A204.1 (cell line): ENCODE data around the gene ALPK3.

Source experiments
- FAIRE-seq: peaks from 2 replicates; lab custom pipeline; 2012; peaks lifted over from hg19 to GRCh38; lab: Jason Lieb, UNC

ALPK3 gene

DNA sequence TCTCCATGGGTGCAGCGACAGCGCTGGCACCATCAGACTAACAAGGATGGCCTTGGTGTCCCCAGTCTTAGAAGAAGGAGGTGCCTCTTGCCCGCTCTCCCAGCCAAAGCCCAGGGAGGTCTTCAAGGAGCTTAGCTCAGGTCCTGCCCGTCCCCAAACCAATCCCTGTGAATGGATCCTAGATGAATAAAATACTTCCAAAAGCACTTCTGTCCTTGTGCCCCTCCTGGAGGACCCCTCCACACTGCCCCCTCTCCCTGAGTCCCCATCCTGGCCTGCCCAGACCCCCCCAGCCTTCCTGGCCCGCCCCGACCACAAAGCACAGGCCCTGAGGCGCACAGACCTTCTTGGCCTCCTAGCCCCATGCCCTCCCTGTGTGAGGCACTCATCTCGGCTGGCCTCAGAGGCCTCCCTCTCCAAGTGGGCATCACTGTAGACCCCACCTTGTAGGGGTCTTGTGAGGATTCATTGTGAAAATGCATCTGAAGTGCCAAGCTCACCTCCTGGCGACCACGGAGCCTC, 75.7 kb downstream of the ALPK3 start:
- no peak for FAIRE-seq

DNA sequence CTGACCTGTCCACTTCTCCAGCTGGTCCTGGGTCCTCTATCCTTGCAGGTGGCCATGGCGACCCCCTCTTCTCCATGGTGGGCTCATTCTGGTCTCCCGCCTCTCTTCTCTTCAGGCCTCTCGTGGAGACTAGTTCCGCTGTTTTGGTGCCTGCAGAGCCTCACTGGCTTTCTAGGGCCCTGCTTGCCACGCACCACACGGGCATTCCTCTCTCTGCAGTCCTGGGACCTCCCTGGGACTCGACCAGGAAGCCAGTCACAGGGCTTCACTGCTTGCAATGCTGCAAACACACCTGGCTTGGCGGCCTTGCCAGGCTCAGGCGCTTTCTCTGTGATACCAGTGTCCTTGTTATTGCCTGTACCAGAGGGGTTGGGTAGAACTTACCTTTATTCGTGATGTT, 76.5 kb downstream of the ALPK3 start:
- FAIRE-seq, result no peak

DNA sequence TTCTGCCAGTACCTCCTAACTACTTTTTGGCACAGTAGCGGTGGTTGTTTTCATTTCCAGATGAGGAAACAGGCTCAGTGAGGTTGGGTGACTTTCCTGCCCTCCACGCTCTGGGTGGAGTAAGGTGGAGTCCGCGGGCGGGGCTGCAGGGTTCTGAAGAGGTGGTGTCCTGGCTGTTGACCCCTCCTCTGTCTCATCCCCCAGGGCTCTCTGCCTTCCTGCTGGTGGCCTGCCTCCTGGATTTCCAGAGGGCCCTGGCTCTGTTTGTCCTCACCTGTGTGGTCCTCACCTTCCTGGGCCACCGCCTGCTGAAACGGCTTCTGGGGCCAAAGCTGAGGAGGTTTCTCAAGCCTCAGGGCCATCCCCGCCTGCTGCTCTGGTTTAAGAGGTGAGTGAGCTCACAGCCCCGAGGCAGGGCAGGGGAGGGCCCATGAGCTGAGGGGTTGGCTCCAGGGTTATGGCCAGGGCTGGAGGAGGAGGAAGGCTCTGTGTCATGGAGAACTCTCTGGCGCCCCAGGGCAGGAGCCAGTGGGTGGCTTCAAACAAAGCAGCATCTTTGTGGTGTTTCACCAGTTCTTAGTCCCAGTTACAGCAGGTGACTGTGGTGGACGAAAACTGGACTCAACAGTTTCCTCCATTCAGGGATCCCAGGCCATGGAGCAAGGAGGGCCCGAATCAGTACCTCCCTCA, 77.7 kb downstream of the ALPK3 start:
- no peak for FAIRE-seq

DNA sequence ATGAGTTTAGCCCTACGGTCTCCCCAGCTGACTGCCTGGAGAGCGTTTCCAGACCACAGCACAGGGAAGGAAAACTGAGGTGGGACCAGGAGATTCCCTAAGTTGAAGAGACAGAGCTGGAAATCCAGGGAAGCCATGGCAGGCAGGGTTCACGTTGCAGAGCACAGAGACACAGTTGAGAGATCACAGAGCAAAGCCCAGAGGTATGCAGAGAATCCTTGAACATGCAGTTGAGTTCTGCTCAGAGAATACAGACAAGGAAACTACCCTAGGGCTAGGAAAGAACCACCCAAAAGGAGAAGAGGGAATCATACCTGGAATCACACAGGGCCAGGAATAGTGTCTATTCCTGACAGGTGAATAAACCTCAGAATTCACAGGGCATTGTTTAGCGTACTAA, 81.6 kb downstream of the ALPK3 start:
- no peak for FAIRE-seq

DNA sequence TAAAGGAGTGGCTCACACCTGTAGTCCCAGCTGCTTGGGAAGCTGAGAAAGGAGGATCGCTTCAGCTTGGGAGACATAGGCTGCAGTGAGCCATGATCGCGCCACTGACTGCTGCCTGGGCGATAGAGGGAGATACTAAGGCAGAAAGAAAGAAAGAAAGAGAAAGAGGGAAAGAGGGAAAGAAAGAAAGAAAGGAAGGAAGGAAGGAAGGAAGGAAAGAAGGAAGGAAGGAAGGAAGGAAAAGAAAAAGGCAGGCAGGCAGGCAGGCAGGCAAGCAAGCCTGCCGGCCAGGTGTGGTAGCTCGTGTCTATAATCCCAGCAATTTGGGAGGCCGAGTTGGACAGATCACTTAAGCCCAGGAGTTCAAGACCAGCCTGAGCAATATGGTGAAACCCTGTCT, 82.6 kb downstream of the ALPK3 start:
- no peak for FAIRE-seq

DNA sequence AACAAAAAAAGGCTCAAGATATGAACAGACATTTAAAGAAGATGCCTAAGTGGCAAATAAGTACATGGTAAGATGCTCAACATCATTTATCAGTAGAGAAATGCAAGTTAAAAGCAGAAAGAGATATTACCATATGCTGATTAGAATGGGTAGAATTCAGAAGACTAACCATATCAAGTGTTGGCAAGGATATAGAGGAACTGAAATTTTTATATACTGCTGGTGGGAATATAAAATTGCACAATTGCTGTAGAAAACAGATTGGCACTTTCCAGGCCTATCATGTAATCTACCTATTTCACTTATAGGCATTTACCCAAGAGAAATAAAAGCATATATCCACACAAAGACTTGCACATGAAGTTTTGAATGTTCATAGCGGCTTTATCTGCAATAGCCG, 84.4 kb downstream of the ALPK3 start:
- no peak for FAIRE-seq

DNA sequence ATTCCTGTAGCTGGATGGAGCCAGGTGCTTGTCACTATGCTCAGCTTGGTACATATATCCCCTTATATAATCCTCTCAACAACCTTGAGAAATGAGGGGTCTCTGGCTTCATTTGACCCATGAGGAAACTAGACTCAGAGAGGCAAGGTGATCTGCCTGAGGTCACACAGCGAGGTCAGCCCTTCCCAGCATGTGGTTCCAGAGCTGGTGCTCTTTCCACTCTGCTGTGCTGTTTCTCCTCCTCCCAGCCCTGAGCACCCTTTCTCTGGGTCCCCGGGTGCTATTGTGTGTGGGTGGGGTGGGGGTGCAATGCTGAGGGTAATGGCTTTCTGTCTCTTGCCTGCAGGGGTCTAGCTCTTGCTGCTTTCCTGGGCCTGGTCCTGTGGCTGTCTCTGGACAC, 86.6 kb downstream of the ALPK3 start:
- no peak for FAIRE-seq

DNA sequence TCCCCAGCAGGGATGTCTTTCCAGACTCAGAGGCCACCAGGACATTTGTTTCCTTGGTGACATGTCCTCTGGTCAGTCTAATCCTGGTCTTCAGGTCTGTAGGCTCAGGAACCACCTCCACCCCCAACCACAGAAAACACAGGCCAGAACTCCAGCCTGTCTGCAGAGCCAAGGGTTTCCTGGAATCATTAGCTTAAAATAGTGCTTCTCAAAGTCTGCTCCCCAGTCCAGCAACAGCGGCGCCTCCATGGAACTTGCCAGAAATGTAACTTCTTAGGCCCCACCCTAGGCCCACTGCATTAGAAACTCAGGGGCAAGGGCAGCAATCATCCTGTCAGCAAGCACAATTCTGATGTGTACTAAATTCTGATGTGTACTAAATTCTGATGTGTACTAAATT, 87.3 kb downstream of the ALPK3 start:
- FAIRE-seq, result no peak

DNA sequence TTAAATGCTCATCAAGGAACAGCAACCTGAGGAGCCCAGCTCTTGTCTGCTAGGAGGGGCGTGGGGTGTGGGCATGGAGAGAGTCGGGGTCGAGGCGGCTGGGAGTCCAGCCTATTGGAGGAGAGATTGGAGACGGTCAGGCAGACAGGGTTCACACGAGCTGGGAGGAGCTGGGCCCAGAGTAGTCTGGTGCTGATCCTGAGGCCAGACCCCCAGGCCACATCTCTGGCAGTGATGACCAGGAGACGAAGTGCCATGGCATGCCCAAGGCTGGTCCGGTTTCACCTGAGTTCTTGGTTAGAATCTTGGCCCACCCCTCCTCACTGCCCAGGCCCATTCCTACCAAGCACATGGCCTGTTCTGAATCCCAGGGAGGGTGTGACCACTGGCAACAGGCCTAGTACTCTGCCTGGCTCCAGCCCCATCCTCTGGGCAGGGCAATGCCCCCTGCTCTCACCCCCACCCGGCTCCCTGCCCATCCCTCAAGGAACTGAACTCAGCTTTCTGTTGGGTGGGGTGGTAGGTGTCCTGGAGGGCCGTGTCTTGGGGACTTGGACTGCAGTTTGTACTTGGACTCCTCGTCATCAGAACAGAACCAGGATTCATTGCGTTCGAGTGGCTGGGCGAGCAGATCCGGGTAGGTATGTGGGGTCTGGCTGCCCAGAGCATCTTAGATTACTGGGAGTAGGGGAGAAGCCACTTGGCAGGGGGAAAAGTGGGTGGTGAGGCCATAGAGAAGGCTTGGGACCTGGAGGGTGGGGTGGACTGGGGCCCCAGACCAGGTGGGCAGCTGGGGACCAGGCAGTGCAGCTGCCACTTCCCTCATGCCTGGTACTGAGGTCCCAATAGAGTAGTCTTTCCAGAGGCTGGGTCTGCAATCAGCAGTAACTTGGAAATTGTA, 88.1 kb downstream of the ALPK3 start:
- FAIRE-seq, result no peak

DNA sequence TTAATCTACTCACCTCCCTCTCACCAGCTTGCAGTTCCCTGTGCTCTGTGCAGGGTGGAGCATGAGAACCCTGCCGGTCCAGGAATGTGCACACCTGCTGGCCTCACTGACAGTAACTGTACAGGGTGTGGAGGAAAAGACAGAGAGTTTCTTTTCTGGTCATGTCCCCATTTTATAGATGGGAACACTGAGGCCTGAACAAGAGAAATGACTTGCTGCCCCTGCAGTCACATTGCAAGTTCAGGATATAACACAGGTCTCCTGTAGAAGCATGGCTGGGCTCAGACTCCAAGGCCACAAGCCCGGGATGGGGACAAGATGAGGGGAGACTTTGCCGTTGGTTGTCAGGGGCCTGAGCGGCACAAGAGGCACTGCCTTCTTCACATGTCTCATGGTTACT, 90.6 kb downstream of the ALPK3 start:
- FAIRE-seq, result no peak

DNA sequence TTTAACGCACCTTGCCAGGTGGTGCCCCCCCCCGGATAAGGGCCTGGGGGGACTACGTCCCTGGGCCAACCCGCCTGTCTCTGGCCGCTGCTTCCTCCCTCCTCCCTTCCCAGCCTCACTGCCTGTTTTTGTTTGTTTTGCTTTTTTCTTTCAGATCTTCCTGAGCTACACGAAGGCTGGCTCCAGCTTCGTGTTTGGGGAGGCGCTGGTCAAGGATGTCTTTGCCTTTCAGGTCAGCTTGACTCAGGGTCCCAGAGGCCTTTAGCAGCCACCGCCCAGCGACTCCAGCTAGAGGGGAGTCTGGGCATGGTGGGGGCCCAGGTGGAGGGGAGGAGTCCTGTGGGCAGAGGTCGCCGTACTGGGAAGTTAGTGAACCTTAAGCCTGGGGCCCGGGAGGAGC, 91.4 kb downstream of the ALPK3 start:
- no peak for FAIRE-seq

DNA sequence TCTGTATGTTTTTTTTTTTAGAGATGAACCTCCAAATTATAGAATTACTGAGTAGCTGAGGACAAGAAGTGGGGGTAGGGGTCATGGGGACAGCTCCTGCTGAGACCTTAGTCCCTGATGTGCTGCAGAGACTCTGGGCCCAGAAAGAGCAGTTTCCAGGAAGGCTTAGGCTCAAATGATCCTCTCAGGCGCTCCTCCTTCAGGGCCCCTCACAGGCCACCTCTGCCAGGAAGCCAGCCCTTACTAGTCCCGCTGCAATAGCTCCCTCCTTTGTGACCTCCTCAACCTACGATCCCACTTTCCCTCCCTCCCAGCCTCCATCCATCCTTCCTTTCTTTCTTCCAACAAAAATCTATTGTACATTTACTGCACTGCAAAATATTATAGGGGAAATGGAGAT, 91.9 kb downstream of the ALPK3 start:
- no peak for FAIRE-seq

DNA sequence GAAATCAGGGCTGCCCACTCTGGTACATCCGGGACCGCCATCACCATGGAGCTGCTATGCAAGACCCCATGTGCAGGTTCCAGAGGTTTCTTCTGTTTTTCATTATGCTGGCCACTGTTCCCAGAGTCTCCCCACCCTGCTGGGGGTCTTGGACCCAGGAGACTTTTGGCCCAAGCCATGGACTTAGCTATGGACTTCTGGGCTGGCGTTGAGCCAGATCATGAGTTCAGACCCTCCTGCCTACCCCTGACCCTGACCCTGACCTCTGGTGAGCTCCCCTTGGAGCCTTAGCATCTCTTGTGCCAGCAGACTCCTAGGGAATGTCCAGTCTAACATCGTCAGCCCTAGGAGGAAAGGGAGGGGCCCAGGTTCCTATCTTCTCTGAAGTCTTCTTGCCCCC, 92.6 kb downstream of the ALPK3 start:
- FAIRE-seq, result no peak

DNA sequence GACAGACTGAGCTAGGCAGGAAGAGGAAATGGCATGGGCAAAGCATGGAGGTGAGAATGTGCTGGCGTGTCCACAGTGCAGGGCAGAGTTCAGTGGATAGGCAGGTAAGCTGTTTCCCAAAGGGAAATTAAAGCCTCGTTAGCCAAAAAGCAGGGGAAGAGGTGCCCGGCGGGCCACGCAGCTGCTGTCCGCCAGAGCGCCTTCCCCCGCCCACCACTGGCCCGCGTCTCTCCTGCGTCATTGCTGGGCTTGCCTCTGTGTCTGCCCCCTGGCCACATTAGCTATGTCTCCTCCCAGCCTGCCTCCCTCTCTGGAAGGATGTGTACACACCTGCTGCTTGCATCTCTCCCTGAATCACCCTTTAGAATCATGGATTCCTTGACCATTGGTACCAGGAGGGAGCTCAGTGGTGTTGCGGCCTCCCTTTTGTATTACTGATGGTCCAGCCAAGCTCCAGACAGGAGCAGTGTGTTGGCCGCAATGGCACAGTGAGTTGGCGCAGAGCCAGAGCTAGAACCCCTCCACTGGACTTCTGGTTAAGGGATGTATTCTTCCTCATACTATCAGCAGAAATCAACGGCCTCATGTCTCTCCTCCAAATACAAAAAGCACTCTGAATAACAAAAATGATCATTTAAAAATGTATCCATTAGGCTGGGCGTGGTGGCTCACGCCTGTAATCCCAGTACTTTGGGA, 93.9 kb downstream of the ALPK3 start:
- no peak for FAIRE-seq

DNA sequence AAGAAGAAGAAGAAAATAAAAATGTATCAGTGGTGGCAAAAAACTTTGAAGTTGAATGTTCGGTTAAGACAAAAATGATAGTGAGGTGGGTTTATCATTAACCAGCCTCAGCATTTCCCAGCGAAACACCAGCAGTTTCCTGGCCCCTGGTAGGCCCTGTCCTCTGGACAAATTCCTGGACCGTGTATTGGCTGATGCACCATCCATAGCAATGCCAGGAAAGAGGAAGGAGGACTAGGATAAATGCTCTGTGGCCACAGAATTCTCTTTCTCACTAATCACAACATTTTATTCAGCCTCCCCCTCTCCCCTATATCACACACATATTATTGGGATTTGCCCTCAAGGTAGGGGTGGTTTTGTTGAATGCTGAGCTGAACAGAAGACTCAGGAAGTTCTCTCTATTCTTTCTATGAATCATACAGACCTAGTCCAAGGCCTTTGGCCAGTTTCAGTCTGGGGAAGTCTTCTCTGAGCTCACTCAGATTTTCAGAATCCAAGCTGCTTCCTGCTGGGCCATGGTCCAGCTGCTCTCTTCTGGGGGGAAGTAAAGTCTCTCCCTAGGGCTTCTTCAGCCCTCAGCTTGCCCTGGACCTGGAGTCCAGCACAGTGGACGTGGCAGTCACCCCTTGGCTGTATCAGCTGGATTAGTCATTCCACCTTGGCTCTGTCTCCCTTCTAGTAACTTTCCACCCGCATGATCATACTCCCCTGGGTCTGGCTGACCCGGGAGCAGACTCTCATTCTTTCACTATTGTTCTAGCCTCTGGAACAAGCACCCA, 94.9 kb downstream of the ALPK3 start:
- FAIRE-seq, result no peak

DNA sequence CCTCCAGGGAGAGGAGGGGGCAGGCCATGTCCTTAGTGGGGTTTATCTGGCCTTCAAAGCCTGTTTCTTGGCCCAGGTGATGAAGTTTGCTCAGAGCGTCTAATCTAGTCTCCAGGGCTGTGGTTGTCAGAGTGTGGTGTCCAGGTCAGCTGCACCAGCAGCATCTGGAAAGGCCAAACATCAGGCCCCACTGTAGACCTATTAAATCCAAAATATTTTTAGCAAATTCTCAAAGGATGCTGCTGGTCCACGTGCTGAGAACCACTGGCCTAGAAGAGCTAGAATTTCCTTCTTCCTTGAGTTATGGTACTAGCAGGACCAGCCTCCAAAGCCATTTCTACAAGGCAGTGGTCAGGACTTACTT, 96.2 kb downstream of the ALPK3 start:
- FAIRE-seq, result no peak

DNA sequence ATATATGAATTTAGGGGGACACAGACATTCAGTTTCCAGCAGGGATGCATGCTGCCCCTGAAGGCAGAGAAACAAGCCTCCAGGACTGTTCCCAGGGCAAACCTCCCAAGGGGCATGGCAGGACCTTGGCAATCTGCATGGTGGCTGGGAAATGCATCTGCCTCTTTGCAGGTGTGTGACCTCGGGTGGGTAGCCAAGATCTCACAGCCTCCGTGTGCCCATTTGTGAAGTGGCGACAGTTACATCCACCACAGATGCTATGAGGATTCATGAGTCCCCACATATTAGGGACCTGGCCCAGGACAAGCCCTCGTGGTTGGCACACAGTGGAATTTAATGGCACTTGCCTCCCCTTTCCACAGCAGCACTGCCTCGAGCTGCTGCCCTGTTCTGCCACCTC, 97.2 kb downstream of the ALPK3 start:
- FAIRE-seq, result no peak

DNA sequence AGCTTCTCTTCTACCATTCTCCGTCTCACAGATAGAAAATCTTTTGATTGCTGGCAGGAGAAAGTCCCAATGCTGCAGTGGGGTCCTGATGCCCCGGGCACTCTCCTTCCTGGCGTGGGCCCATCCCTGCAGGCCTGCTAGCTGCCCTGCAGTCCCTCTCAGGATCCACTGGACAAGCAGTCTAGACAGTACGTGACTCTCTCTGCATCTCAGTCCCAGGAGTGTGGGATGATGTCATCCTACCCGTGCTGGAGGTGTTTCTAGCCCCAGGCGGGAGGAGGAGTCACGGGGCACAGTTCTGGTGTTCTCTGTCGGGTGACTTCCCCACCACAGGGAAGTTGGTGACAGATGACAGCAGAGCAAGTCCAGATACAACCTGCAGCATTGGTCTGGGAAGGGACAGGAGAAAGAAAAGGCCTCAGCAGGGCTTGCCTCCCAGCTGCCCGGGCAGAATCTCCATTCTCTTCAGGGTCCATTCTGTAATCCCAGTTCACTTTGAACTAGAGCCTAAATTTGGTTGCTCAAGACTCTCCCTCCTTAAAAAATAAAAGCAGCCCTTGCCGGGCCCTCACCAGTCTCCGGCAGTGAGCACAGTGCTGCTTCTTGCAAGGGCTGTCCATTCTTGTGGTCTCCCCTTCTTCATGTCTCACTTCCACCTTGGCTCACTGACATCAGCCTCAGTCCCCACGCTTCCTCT, 97.9 kb downstream of the ALPK3 start:
- no peak for FAIRE-seq

DNA sequence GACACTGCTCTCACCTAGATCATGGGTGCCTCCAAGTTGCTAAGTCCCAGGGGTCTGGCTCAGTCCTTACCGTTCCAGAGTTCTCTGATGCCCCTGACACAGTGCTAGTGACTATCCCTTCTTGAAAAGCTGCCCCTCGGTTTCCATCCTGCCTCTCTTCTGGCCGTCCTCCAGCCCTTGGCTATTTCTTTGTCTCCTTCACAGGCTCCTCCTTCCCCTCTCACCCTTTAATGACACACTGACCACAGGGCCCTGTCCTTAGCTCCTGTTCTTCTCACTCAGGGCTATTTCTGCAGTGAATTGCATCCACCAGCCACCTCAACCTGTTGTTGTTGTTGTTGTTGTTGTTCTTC, 98.4 kb downstream of the ALPK3 start:
- no peak for FAIRE-seq

DNA sequence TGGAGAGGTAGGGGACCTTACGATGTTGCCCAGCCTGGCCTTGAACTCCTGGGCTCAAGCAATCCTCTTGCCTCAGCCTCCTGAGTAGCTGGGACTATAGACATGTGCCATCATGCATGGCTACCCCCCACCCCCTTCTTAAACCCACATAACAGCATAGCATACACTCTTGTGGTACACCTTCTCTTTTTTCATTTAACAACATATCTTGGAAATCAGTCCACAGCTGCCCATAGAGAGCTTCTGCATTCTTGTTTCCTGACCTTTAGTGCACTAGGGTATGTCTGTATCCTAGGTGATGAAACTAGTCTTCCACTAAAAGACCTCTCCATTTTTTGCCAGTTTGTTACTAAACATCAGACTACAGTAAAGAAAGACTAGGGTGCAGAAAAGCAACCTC, 100.3 kb downstream of the ALPK3 start:
- no peak for FAIRE-seq

DNA sequence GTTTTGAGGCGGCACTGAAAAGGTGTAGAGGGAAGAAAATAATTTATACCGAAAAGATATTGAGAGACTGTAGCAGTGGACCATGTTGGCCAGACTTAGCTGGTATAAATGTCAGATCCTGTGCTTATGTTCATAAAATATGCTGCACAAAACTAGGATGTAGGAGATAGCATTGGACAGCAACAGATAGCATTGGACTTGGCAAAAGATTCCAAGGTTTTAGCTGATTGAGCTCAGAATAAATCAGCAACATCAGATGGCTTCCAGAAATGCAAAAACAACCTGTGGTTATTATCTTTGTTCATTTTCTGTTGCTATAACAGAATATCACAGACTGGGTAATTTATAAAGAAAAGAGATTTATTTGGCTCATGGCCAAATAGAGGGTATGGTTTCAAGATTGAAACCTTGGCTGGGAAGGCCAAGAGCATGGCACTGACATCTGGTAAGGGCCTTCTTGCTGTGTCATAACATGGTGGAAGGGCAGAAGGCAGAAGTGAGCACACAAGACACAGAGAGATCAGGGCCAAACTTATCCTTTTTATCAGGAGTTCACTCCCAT, 102.0 kb downstream of the ALPK3 start:
- FAIRE-seq, result no peak

DNA sequence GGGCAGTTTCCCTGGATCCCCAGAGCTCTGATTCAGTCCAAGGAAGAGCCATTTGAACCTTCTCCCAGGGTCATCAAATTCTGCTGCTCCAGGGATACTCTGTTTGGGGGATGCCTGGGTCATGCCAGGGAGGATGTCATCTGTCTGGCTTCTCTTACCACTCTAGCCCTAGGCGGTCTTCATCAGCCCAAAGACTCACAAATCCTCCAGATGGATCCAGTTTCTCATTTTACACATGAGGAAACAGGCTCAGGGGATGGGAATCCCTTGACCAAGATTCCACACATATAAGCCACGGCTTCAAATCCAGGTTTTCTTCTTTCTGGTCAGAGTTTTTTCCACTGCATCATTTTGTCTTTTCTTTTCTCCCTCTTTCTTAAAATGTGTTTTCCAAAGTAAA, 104.0 kb downstream of the ALPK3 start:
- FAIRE-seq, result no peak
